Trophoblast cell (in vitro differentiated cells and primary cell): ENCODE measurements around the gene TCF12.

Source experiments
- DNase-seq, 2 donors: peaks; one replicate each; pipeline ENCODE4 v3.0.0-alpha.2; 2016
- H2AFZ ChIP-seq: 2 replicates; pipeline ENCODE4 v1.6.1; 2013; ENCODE audit warnings: low read length, moderate library complexity, mild to moderate bottlenecking; ENCODE audit not compliant: insufficient read depth, poor library complexity
- H2AK5ac ChIP-seq: 2 replicates; pipeline ENCODE4 v1.6.1; 2013; ENCODE audit warnings: mild to moderate bottlenecking, low read length
- H2BK120ac ChIP-seq: 2 replicates; pipeline ENCODE4 v1.6.1; 2013; ENCODE audit warnings: low read length, mild to moderate bottlenecking, moderate library complexity; ENCODE audit not compliant: insufficient read depth, poor library complexity
- H2BK12ac ChIP-seq: 2 replicates; pipeline ENCODE4 v1.6.1; 2013; ENCODE audit warnings: mild to moderate bottlenecking, low read length, moderate library complexity
- H2BK5ac ChIP-seq: 2 replicates; pipeline ENCODE4 v1.6.1; 2013; ENCODE audit warnings: low read length, low read depth, moderate library complexity, mild to moderate bottlenecking; ENCODE audit not compliant: poor library complexity
- H3K14ac ChIP-seq: 2 replicates; pipeline ENCODE4 v1.6.1; 2013; ENCODE audit warnings: mild to moderate bottlenecking, low read length
- H3K18ac ChIP-seq: 2 replicates; pipeline ENCODE4 v1.6.1; 2013; ENCODE audit warnings: mild to moderate bottlenecking, low read length
- H3K23ac ChIP-seq: 2 replicates; pipeline ENCODE4 v1.6.1; 2013; ENCODE audit warnings: low read length
- H3K27ac ChIP-seq: 2 replicates; pipeline ENCODE4 v1.5.1; 2013; ENCODE audit warnings: low read depth, mild to moderate bottlenecking, inconsistent platforms, low read length, moderate library complexity
- H3K27me3 ChIP-seq: 2 replicates; pipeline ENCODE4 v1.6.1; 2013; ENCODE audit warnings: inconsistent platforms, mild to moderate bottlenecking, low read length, moderate library complexity; ENCODE audit not compliant: insufficient read depth
- H3K36me3 ChIP-seq, 2 experiments: 1 replicate in 1 of 2; 2 replicates in 1 of 2; pipeline ENCODE4 v1.6.1; 2013; ENCODE audit warnings: low read length in 2 of 2, mild to moderate bottlenecking in 2 of 2, moderate library complexity in 1 of 2; ENCODE audit not compliant: insufficient read depth in 2 of 2, control insufficient read depth in 1 of 2
- H3K4ac ChIP-seq: 2 replicates; pipeline ENCODE4 v1.6.1; 2013; ENCODE audit warnings: low read depth, mild to moderate bottlenecking, low read length, moderate library complexity
- H3K4me1 ChIP-seq, 2 experiments: 1 replicate in 1 of 2; 2 replicates in 1 of 2; pipeline ENCODE4 v1.6.1; 2013; ENCODE audit warnings: low read length in 2 of 2, mild to moderate bottlenecking in 2 of 2, moderate library complexity in 1 of 2; ENCODE audit not compliant: insufficient read depth in 2 of 2, control insufficient read depth in 1 of 2
- H3K4me2 ChIP-seq: 2 replicates; pipeline ENCODE4 v1.6.1; 2013; ENCODE audit warnings: inconsistent platforms, mild to moderate bottlenecking, low read length, moderate library complexity
- H3K4me3 ChIP-seq: 2 replicates; pipeline ENCODE4 v1.5.1; 2013; ENCODE audit warnings: mild to moderate bottlenecking, low read depth, low read length, inconsistent platforms
- H3K79me1 ChIP-seq: one replicate; pipeline ENCODE4 v1.6.1; 2013; ENCODE audit warnings: low read length
- H3K79me2 ChIP-seq: 2 replicates; pipeline ENCODE4 v1.6.1; 2013; ENCODE audit warnings: low read length, mild to moderate bottlenecking; ENCODE audit not compliant: control insufficient read depth, insufficient read depth, poor library complexity
- H3K9ac ChIP-seq: 2 replicates; pipeline ENCODE4 v1.6.1; 2013; ENCODE audit warnings: mild to moderate bottlenecking, low read length
- H3K9me3 ChIP-seq: 2 replicates; pipeline ENCODE4 v1.6.1; 2013; ENCODE audit warnings: low read depth, mild to moderate bottlenecking, control low read depth, inconsistent platforms, low read length; ENCODE audit not compliant: insufficient read depth
- H4K12ac ChIP-seq: 2 replicates; pipeline ENCODE4 v1.6.1; 2013; ENCODE audit warnings: low read depth, mild to moderate bottlenecking, low read length, moderate library complexity
- H4K8ac ChIP-seq: 2 replicates; pipeline ENCODE4 v1.6.1; 2013; ENCODE audit warnings: low read depth, mild to moderate bottlenecking, low read length, moderate library complexity
- H4K91ac ChIP-seq: one replicate; pipeline ENCODE4 v1.6.1; 2013; ENCODE audit warnings: low read depth, mild to moderate bottlenecking, low read length, moderate library complexity
- WGBS: extraction: QIAGEN DNeasy Blood & Tissue Kit; methylation state at CpG from one replicate; pipeline ENCODE4 v1.1.7; 2013; ENCODE audit warnings: missing lambda C conversion rate; ENCODE audit not compliant: insufficient read length, insufficient coverage; ENCODE audit errors: extremely low coverage; 5-methylcytosine and 5-hydroxymethylcytosine counted together

TCF12 gene

GRCh38 chr15:57053470-57053869, 135.0 kb downstream of the TCF12 start:
- Histone ChIP-seq H3K4ac (no peak overlapping the region), H3K9ac (no peak overlapping the region), H3K9me3 (no peaks in the 10 kb centered on the region), H4K12ac (no peak overlapping the region), H4K91ac (no peak overlapping the region), H3K27ac (no peak overlapping the region), H3K4me3 (no peak overlapping the region), H3K79me1 (no peaks in the 10 kb centered on the region), H3K4me1 (peaks cover 3% of the 10 kb centered on the region in 2 experiments), H3K4me2 (no peak overlapping the region), H3K18ac (no peak overlapping the region), H3K14ac (no peak overlapping the region), H2BK5ac (no peak overlapping the region), H3K23ac (no peak overlapping the region), H3K27me3 (no peaks in the 10 kb centered on the region), H2BK120ac (no peak overlapping the region), H2AFZ (no peak overlapping the region), H2BK12ac (no peak overlapping the region), H3K79me2 (peaks cover 5% of the 10 kb centered on the region), H2AK5ac (no peak overlapping the region), H4K8ac (no peak overlapping the region), H3K36me3 (peaks cover 0 to 2% of the 10 kb centered on the region in 2 experiments)
- WGBS = no CpG with 5 or more reads among the region's 4 CpGs
- no peak for DNase-seq

- no peak overlapping the region for H2BK12ac ChIP-seq
- no peak overlapping the region for H3K27ac ChIP-seq
- H3K9me3 ChIP-seq = no peaks in the 10 kb centered on the region
- no CpG with 5 or more reads among the region's 1 CpG for WGBS
- H2AK5ac ChIP-seq = no peak overlapping the region
- no peak overlapping the region for H2AFZ ChIP-seq
- H3K79me2 ChIP-seq = peaks cover 5% of the 10 kb centered on the region
- H3K4me3 ChIP-seq = no peak overlapping the region
- no peak overlapping the region for H4K91ac ChIP-seq
- H2BK5ac ChIP-seq = no peak overlapping the region
- no peak overlapping the region for H3K4ac ChIP-seq
- no peak overlapping the region for H3K23ac ChIP-seq
- no peak overlapping the region for H3K4me2 ChIP-seq
- H4K12ac ChIP-seq = no peak overlapping the region
- no peaks in the 10 kb centered on the region for H3K27me3 ChIP-seq
- H3K79me1 ChIP-seq = no peaks in the 10 kb centered on the region
- no peak overlapping the region for H4K8ac ChIP-seq
- H3K9ac ChIP-seq = no peak overlapping the region
- no peak for DNase-seq
- H3K36me3 ChIP-seq = peaks cover 0 to 2% of the 10 kb centered on the region in 2 experiments
- H3K4me1 ChIP-seq = peaks cover 3 to 4% of the 10 kb centered on the region in 2 experiments
- no peak overlapping the region for H2BK120ac ChIP-seq
- H3K14ac ChIP-seq = no peak overlapping the region
- no peak overlapping the region for H3K18ac ChIP-seq
Measured at GRCh38 chr15:57054204-57054750, 135.8 kb downstream of the TCF12 start.

GRCh38 chr15:57056357-57056756, 137.9 kb downstream of the TCF12 start:
- H3K9me3 ChIP-seq = no peaks in the 10 kb centered on the region
- no peak overlapping the region for H3K4me3 ChIP-seq
- H3K27me3 ChIP-seq = no peaks in the 10 kb centered on the region
- peaks cover 5% of the 10 kb centered on the region for H3K79me2 ChIP-seq
- H3K9ac ChIP-seq = no peak overlapping the region
- WGBS = no CpG with 5 or more reads among the region's 7 CpGs
- no peak overlapping the region for H2AFZ ChIP-seq
- no peak overlapping the region for H4K8ac ChIP-seq
- H2BK12ac ChIP-seq = no peak overlapping the region
- no peak overlapping the region for H3K14ac ChIP-seq
- H2BK120ac ChIP-seq = no peak overlapping the region
- H2AK5ac ChIP-seq = no peak overlapping the region
- H3K36me3 ChIP-seq = peaks cover 0 to 2% of the 10 kb centered on the region in 2 experiments
- no peak overlapping the region for H3K18ac ChIP-seq
- H3K27ac ChIP-seq = no peak overlapping the region
- peaks cover 3% of the 10 kb centered on the region for H3K79me1 ChIP-seq
- DNase-seq = no peak
- H2BK5ac ChIP-seq = no peak overlapping the region
- H3K23ac ChIP-seq = no peak overlapping the region
- H3K4me2 ChIP-seq = no peak overlapping the region
- H4K91ac ChIP-seq = no peak overlapping the region
- no peak overlapping the region for H4K12ac ChIP-seq
- no peak overlapping the region for H3K4ac ChIP-seq
- peaks cover 3 to 9% of the 10 kb centered on the region in 2 experiments for H3K4me1 ChIP-seq

GRCh38 chr15:57057134-57057930, 138.9 kb downstream of the TCF12 start:
- Histone ChIP-seq H3K79me2 (peaks cover 5% of the 10 kb centered on the region), H3K9ac (no peak overlapping the region), H2BK5ac (peak overlapping the region; percentile 40), H3K4me3 (no peak overlapping the region), H3K36me3 (peaks cover 0 to 2% of the 10 kb centered on the region in 2 experiments), H2AFZ (no peak overlapping the region), H3K14ac (no peak overlapping the region), H3K18ac (no peak overlapping the region), H3K4me2 (no peak overlapping the region), H4K8ac (no peak overlapping the region), H2BK12ac (peak overlapping the region; percentile 64), H3K4me1 (peaks cover 3 to 10% of the 10 kb centered on the region in 2 experiments), H3K27me3 (no peaks in the 10 kb centered on the region), H2AK5ac (no peak overlapping the region), H3K27ac (no peak overlapping the region), H3K9me3 (no peaks in the 10 kb centered on the region), H2BK120ac (no peak overlapping the region), H4K12ac (no peak overlapping the region), H3K23ac (no peak overlapping the region), H3K79me1 (peaks cover 3% of the 10 kb centered on the region), H4K91ac (no peak overlapping the region), H3K4ac (peak overlapping the region; percentile 62)
- WGBS = no CpG with 5 or more reads among the region's 3 CpGs
- DNase-seq = no peak
